Karpas-422 (cell line): ENCODE measurements around the gene PPP4R1. TPM values are rescaled to one million over a fixed set of nuclear protein-coding genes. Genes with fewer than 3 reads are reported as not detected.

Experiments
- DNase-seq: peaks from one replicate; pipeline ENCODE4 v3.0.0-alpha.2; 2015
- H2AFZ ChIP-seq: fragments of 200-600 bp; sonication (generic); 2 replicates; pipeline ENCODE4 v1.6.1; 2014; ENCODE audit warnings: antibody characterized with exemption, low read length, mixed read lengths
- H3K27ac ChIP-seq: fragments of 200-600 bp; sonication (generic); 2 replicates; pipeline ENCODE4 v1.5.1; 2014; ENCODE audit warnings: mild to moderate bottlenecking, low read length, moderate library complexity
- H3K27me3 ChIP-seq: fragments of 200-600 bp; sonication (generic); 2 replicates; pipeline ENCODE4 v1.6.1; 2014; ENCODE audit warnings: low read length, mixed read lengths
- H3K36me3 ChIP-seq: fragments of 200-600 bp; sonication (generic); 2 replicates; pipeline ENCODE4 v1.6.1; 2014; ENCODE audit warnings: low read length, mixed read lengths; ENCODE audit not compliant: insufficient read depth
- H3K4me1 ChIP-seq: fragments of 200-600 bp; sonication (generic); 2 replicates; pipeline ENCODE4 v1.6.1; 2014; ENCODE audit warnings: mild to moderate bottlenecking, low read length, mixed read lengths
- H3K4me2 ChIP-seq: fragments of 200-600 bp; sonication (generic); 2 replicates; pipeline ENCODE4 v1.6.1; 2014; ENCODE audit warnings: low read length, low read depth, mild to moderate bottlenecking; ENCODE audit not compliant: poor library complexity, severe bottlenecking
- H3K4me3 ChIP-seq: fragments of 200-600 bp; sonication (generic); 2 replicates; pipeline ENCODE4 v1.5.1; 2014; ENCODE audit warnings: mild to moderate bottlenecking, antibody characterized with exemption, low read length, mixed read lengths
- H3K79me2 ChIP-seq: fragments of 200-600 bp; sonication (generic); 2 replicates; pipeline ENCODE4 v1.6.1; 2014; ENCODE audit warnings: mild to moderate bottlenecking, low read length, mixed read lengths
- H3K9ac ChIP-seq: fragments of 200-600 bp; sonication (generic); 2 replicates; pipeline ENCODE4 v1.6.0; 2014; ENCODE audit warnings: low read length
- H3K9me2 ChIP-seq: fragments of 200-600 bp; sonication (generic), shearing (Covaris generic); replicated peaks from 2 replicates; pipeline ENCODE4 v1.6.0; 2014; ENCODE audit warnings: mild to moderate bottlenecking, low read length, moderate library complexity; ENCODE audit not compliant: insufficient read depth
- H3K9me3 ChIP-seq: fragments of 300-700, 200-600 bp; sonication (generic); 2 replicates; pipeline ENCODE4 v1.6.1; 2014; ENCODE audit warnings: low read length, mixed read lengths
- H4K20me1 ChIP-seq: fragments of 200-600 bp; sonication (generic); 2 replicates; pipeline ENCODE4 v1.6.1; 2014; ENCODE audit warnings: mild to moderate bottlenecking, antibody characterized with exemption, low read length, low read depth; ENCODE audit not compliant: insufficient read depth
- total RNA-seq: library from RNA; depleted of rRNA; stranded (reverse); fragments of >200 nt; shearing (Covaris generic); gene quantifications from 2 replicates; pipeline ENCODE4 v1.2.3, GENCODE V29; 2014; ENCODE audit warnings: low replicate concordance

Gene PPP4R1
- total RNA-seq, 1 experiment from 2014 or later, result 28.7 TPM

DNA sequence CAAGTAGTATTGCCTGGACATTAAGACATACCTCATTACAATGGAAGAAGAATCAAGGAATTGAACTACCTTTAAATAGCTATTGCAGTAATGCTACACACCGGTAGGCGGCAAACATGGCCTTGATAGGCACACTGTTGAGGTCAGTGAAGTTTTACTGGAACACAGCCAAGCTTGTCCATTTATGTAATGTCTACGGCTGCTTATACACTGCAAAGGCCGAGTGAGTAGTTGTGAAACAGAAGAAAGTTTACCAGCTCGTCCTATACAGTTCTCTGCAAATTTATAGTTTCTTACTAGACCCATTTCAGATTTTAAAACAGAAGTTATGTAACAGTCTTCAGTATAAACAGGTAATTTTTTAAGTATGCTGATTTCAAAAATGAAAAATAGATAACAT is 38.8 kb downstream of the PPP4R1 start:
- no peak overlapping the region for H2AFZ ChIP-seq
- H3K79me2 ChIP-seq, result peaks cover 8% of the 10 kb centered on the region; the same call in 1 of the 2 replicates
- H3K9me3 ChIP-seq, result no peaks in the 10 kb centered on the region
- peaks cover 20% of the 10 kb centered on the region; the same call in 1 of the 2 replicates for H3K36me3 ChIP-seq
- no peak overlapping the region for H3K4me3 ChIP-seq
- H3K9ac ChIP-seq, result no peak overlapping the region
- H4K20me1 ChIP-seq, result no peaks in the 10 kb centered on the region
- H3K4me1 ChIP-seq, result no peaks in the 10 kb centered on the region
- H3K4me2 ChIP-seq, result no peak overlapping the region
- no peaks in the 10 kb centered on the region for H3K27me3 ChIP-seq
- H3K27ac ChIP-seq, result no peak overlapping the region
- H3K9me2 ChIP-seq, result no peaks in the 10 kb centered on the region
- no peak for DNase-seq

GRCh38 chr18:9574473-9575115 is 39.8 kb downstream of the PPP4R1 start:
- no peak for DNase-seq
- Histone ChIP-seq H3K4me1 (no peaks in the 10 kb centered on the region), H2AFZ (no peak overlapping the region), H3K9me3 (no peaks in the 10 kb centered on the region), H3K9ac (no peak overlapping the region), H3K9me2 (no peaks in the 10 kb centered on the region), H4K20me1 (no peaks in the 10 kb centered on the region), H3K27ac (no peak overlapping the region), H3K27me3 (no peaks in the 10 kb centered on the region), H3K79me2 (peaks cover 2% of the 10 kb centered on the region; the same call in 1 of the 2 replicates), H3K36me3 (peaks cover 29% of the 10 kb centered on the region; the same call in 1 of the 2 replicates), H3K4me2 (no peak overlapping the region), H3K4me3 (no peak overlapping the region)

DNA sequence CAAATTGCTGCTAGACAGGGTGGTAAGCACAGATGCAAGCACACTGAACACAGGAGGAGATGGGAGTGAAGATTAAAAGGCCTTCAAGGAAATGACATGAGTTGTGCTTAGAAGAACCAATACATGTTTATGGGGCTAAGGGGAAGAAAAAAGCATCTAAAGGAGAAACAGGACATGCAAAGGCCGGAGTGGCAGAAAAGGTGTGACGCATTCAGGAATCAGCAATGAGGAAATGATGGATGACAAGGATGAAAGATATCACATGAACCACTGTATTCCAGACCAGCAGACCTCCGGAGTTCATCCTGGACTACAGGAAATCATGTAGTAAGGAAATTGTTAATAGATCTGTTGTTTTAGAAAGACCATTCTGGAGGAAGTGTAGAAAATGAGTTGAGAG is 42.8 kb downstream of the PPP4R1 start:
- Histone ChIP-seq H3K4me2 (no peak overlapping the region), H3K27ac (no peak overlapping the region), H3K79me2 (peaks cover 8% of the 10 kb centered on the region), H3K9me3 (no peaks in the 10 kb centered on the region), H3K9ac (no peak overlapping the region), H4K20me1 (no peaks in the 10 kb centered on the region), H3K27me3 (no peaks in the 10 kb centered on the region), H3K9me2 (no peaks in the 10 kb centered on the region), H2AFZ (no peak overlapping the region), H3K4me3 (no peak overlapping the region), H3K4me1 (0 out of 2 replicates have a peak, but pooled peaks cover 2% of the 10 kb centered on the region), H3K36me3 (peaks cover 33% of the 10 kb centered on the region; the same call in 1 of the 2 replicates)
- DNase-seq, result no peak

- H4K20me1 ChIP-seq, result no peaks in the 10 kb centered on the region
- no peak overlapping the region for H3K9ac ChIP-seq
- 0 out of 2 replicates have a peak, but pooled peaks cover 2% of the 10 kb centered on the region for H3K4me1 ChIP-seq
- peaks cover 33% of the 10 kb centered on the region; the same call in 1 of the 2 replicates for H3K36me3 ChIP-seq
- no peak overlapping the region for H3K4me3 ChIP-seq
- H3K79me2 ChIP-seq, result peaks cover 12% of the 10 kb centered on the region
- H2AFZ ChIP-seq, result no peak overlapping the region
- H3K27me3 ChIP-seq, result no peaks in the 10 kb centered on the region
- no peaks in the 10 kb centered on the region for H3K9me3 ChIP-seq
- no peak overlapping the region for H3K4me2 ChIP-seq
- no peak overlapping the region for H3K27ac ChIP-seq
- no peaks in the 10 kb centered on the region for H3K9me2 ChIP-seq
- no peak for DNase-seq
Measured at GRCh38 chr18:9570255-9570654, 44.1 kb downstream of the PPP4R1 start.

DNA sequence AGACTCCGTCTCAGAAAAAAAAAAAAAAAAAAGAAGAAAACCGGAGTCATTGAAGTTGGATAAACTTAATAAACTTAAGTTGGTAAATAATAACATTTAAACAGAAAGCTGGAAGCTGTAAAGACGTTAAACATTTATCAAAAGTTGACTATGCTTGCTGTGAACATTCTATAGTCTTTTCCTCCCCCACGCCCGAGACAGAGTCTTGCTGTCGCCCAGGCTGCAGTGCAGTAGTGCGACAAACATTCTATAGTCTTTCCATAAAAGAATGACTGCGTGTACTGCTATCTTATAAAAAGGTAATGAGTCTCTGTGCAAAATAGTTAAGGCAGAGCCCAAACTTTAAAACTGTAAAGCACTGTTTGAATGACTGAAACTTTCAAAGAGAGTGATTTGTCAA is 45.2 kb downstream of the PPP4R1 start:
- Histone ChIP-seq H3K9me2 (no peaks in the 10 kb centered on the region), H2AFZ (no peak overlapping the region), H3K4me2 (no peak overlapping the region), H3K4me1 (0 out of 2 replicates have a peak, but pooled peaks cover 2% of the 10 kb centered on the region), H3K9ac (no peak overlapping the region), H3K27ac (no peak overlapping the region), H3K4me3 (no peak overlapping the region), H3K27me3 (no peaks in the 10 kb centered on the region), H3K36me3 (peaks cover 27% of the 10 kb centered on the region; the same call in 1 of the 2 replicates), H3K79me2 (peaks cover 12% of the 10 kb centered on the region), H3K9me3 (no peaks in the 10 kb centered on the region), H4K20me1 (no peaks in the 10 kb centered on the region)
- DNase-seq, result no peak

- H3K9ac ChIP-seq, result no peak overlapping the region
- peaks cover 30% of the 10 kb centered on the region; the same call in 1 of the 2 replicates for H3K36me3 ChIP-seq
- H3K4me1 ChIP-seq, result 0 out of 2 replicates have a peak, but pooled peaks cover 2% of the 10 kb centered on the region
- no peak for DNase-seq
- H3K9me2 ChIP-seq, result no peaks in the 10 kb centered on the region
- no peaks in the 10 kb centered on the region for H3K9me3 ChIP-seq
- H3K4me3 ChIP-seq, result no peak overlapping the region
- H3K79me2 ChIP-seq, result peaks cover 12% of the 10 kb centered on the region
- no peak overlapping the region for H3K4me2 ChIP-seq
- H4K20me1 ChIP-seq, result no peaks in the 10 kb centered on the region
- H3K27me3 ChIP-seq, result no peaks in the 10 kb centered on the region
- no peak overlapping the region for H2AFZ ChIP-seq
- no peak overlapping the region for H3K27ac ChIP-seq
Measured at GRCh38 chr18:9568186-9568585, 46.2 kb downstream of the PPP4R1 start.

GRCh38 chr18:9565407-9565806 is 49.0 kb downstream of the PPP4R1 start:
- no peaks in the 10 kb centered on the region for H3K27me3 ChIP-seq
- no peak overlapping the region for H3K27ac ChIP-seq
- peaks cover 27% of the 10 kb centered on the region; the same call in 1 of the 2 replicates for H3K36me3 ChIP-seq
- H3K4me3 ChIP-seq, result no peak overlapping the region
- H3K9me2 ChIP-seq, result no peaks in the 10 kb centered on the region
- DNase-seq, result no peak
- no peak overlapping the region for H3K9ac ChIP-seq
- peaks cover 12% of the 10 kb centered on the region for H3K79me2 ChIP-seq
- no peak overlapping the region for H2AFZ ChIP-seq
- 0 out of 2 replicates have a peak, but pooled peaks cover 2% of the 10 kb centered on the region for H3K4me1 ChIP-seq
- H4K20me1 ChIP-seq, result no peaks in the 10 kb centered on the region
- no peaks in the 10 kb centered on the region for H3K9me3 ChIP-seq
- no peak overlapping the region for H3K4me2 ChIP-seq

- H3K9me2 ChIP-seq, result no peaks in the 10 kb centered on the region
Measured at GRCh38 chr18:9563331-9563730, 51.0 kb downstream of the PPP4R1 start.

More at GRCh38 chr18:9563331-9563730, 51.0 kb downstream of the PPP4R1 start:
- H3K4me1 ChIP-seq, result 0 out of 2 replicates have a peak, but pooled peaks cover 1% of the 10 kb centered on the region
- no peak overlapping the region for H3K27ac ChIP-seq
- no peaks in the 10 kb centered on the region for H3K9me3 ChIP-seq
- no peak for DNase-seq
- peaks cover 35% of the 10 kb centered on the region; the same call in 1 of the 2 replicates for H3K36me3 ChIP-seq
- H3K9ac ChIP-seq, result no peak overlapping the region
- H3K27me3 ChIP-seq, result no peaks in the 10 kb centered on the region
- H3K4me3 ChIP-seq, result no peak overlapping the region
- H4K20me1 ChIP-seq, result no peaks in the 10 kb centered on the region
- H2AFZ ChIP-seq, result no peak overlapping the region
- no peak overlapping the region for H3K4me2 ChIP-seq
- peaks cover 12% of the 10 kb centered on the region for H3K79me2 ChIP-seq
